Measurements from ENCODE around the gene SHISA9.

SHISA9 gene

DNA sequence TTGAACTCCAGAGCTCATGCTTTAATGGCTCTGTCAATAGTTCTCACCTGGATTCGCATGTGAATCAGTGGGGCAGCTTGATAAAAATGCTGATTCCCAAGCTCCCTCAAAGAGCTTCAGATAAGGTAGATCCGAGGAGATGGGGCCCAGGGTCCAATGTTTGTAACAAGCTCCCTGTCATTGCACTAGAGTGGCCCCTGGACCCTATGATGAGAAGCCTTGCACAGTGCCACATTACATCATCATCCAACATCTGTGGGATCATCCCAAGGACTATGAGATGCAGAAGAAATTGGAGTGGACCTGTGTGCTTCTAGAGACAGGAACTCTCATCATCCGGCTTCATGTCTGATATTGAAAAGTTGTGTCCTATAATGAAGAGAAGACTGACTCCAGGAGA, 340.8 kb downstream of the SHISA9 start:
- no peak for DNase-seq (ENCODE audit: low read depth)
- H3K4me3 ChIP-seq (ENCODE audit: low read depth, low read length) = no peak overlapping the region
- TF ChIP-seq, protein P1, sequence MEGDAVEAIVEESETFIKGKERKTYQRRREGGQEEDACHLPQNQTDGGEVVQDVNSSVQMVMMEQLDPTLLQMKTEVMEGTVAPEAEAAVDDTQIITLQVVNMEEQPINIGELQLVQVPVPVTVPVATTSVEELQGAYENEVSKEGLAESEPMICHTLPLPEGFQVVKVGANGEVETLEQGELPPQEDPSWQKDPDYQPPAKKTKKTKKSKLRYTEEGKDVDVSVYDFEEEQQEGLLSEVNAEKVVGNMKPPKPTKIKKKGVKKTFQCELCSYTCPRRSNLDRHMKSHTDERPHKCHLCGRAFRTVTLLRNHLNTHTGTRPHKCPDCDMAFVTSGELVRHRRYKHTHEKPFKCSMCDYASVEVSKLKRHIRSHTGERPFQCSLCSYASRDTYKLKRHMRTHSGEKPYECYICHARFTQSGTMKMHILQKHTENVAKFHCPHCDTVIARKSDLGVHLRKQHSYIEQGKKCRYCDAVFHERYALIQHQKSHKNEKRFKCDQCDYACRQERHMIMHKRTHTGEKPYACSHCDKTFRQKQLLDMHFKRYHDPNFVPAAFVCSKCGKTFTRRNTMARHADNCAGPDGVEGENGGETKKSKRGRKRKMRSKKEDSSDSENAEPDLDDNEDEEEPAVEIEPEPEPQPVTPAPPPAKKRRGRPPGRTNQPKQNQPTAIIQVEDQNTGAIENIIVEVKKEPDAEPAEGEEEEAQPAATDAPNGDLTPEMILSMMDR (conservative IDR thresholded peaks at IDR 0.05; ENCODE audit: low read depth, low read length) = no peak

DNA sequence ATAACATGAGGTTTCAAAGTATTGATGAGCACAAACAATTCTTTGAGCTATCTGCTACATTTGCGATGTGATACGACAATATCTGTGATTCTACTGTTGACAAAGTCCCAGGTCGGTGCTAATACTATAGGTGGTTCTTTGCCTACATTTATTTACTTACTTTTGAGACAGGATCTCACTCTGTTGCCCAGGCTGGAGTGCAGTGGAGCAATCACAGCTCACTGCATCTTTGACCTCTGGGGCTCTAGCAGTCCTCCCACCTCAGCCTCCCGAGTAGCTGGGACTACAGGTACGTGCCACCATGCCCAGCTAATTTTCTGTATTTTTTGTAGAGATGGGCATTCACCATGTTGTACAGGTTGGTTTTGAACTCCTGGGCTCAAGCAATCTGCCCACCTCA, 343.4 kb downstream of the SHISA9 start:
- DNase-seq (ENCODE audit: low read depth) = no peak
- H3K4me3 ChIP-seq (ENCODE audit: low read depth, low read length) = no peak overlapping the region
- TF ChIP-seq, protein P1 (conservative IDR thresholded peaks at IDR 0.05; ENCODE audit: low read depth, low read length) = no peak

DNA sequence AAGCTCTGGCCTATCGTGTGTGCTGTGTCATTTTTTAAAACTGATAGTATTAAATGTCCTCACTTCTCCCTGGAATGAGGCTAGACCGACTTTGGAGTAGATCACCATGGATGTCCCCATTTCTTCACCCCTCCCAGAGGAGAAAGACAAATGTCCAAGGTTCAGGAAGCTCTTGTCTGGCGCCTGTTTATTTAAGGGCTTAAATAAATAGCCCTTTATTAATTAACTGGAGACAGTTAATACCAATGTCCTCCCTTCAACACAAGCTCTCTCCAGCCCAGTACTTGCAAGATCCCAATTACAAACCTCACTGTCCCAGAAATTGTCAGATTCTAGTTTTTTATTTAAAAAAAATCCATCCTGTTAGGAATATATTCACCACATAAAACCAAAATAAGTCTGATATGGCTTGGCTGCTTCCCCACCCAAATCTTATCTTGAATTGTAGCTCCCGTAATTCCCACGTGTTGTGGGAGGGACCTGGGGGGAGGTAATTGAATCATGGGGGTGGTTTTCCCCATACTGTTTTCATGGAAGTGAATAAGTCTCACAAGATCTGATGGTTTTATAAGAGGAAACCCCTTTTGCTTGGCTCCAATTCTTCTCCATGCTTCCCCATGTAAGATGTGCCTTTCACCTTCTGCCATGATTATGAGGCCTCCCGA, 344.4 kb downstream of the SHISA9 start:
- TF ChIP-seq, protein P1 (conservative IDR thresholded peaks at IDR 0.05; ENCODE audit: low read depth, low read length) = no peak
- H3K4me3 ChIP-seq (ENCODE audit: low read depth, low read length) = no peak overlapping the region
- DNase-seq (ENCODE audit: low read depth) = no peak

DNA sequence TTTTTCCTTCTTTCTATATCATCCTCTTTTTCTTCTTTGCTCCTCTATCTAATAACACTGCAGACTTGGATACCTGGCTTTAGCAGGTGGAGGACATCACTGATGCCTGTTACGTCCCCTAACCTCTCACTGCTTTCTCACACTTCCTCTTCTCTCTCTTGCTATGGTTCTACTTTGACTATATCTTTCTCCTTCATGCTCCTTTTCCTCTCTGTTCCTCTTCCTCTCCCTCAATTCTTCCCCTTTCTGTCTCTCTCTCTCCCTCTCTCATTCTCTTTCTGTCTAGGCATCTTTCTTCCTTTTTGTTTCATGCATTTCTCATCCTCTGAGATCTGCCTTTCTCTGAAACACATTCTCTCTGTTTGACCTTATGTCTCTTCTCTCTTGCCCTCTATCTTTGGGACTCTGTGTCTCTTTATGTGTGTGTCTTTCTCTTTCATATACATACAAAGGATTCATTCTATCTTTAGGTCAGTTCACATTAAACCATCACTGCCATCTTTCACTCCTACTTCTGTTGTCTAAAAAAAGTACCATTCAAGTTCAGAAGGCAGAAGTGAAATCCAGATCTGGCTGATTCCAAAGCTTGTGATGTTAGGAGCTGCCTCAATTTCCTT, 353.7 kb downstream of the SHISA9 start:
- no peak for DNase-seq (ENCODE audit: low read depth)
- TF ChIP-seq, protein P1 (conservative IDR thresholded peaks at IDR 0.05; ENCODE audit: low read depth, low read length) = no peak
- H3K4me3 ChIP-seq (ENCODE audit: low read depth, low read length) = no peak overlapping the region

DNA sequence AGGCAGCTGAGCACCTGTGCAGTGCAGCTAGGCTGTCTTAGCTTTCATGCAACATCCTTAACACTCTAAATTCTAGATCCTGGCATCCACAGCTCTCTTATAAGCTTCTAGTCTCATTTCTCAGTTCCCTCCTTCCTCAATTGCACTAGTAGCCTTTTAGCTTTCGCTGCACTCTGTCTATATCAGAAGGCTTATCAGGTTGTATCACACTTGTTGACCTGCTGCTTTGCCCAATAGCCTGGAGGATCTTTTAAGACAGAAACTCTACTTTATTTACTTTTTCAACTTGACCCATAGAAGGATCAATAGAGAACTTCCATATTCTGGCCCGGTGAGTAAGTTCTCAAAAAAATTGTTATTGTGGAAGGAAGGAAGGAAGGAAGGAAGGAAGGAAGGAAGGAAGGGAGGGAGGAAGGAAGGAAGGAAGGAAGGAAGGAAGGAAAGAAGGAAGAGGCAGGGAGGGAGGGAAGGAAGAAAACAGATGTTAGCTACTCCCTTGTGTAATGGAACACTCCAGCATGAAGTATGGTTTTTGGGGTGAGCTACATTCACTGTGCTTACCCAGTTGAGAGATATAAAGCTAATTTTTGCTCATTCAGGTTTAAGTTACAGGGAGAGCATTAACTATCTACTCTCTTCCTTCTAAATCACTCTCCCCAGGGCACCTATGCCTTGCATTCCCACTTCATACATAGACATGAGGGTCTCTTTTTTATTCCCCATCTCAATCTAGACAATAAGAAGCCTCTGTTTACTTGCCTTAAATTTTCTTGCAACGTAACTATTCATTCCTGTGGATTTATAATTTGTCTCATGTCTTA, 361.1 kb downstream of the SHISA9 start:
- DNase-seq (ENCODE audit: low read depth) = no peak
- no peak overlapping the region for H3K4me3 ChIP-seq (ENCODE audit: low read depth, low read length)
- TF ChIP-seq, protein P1 (conservative IDR thresholded peaks at IDR 0.05; ENCODE audit: low read depth, low read length) = no peak

DNA sequence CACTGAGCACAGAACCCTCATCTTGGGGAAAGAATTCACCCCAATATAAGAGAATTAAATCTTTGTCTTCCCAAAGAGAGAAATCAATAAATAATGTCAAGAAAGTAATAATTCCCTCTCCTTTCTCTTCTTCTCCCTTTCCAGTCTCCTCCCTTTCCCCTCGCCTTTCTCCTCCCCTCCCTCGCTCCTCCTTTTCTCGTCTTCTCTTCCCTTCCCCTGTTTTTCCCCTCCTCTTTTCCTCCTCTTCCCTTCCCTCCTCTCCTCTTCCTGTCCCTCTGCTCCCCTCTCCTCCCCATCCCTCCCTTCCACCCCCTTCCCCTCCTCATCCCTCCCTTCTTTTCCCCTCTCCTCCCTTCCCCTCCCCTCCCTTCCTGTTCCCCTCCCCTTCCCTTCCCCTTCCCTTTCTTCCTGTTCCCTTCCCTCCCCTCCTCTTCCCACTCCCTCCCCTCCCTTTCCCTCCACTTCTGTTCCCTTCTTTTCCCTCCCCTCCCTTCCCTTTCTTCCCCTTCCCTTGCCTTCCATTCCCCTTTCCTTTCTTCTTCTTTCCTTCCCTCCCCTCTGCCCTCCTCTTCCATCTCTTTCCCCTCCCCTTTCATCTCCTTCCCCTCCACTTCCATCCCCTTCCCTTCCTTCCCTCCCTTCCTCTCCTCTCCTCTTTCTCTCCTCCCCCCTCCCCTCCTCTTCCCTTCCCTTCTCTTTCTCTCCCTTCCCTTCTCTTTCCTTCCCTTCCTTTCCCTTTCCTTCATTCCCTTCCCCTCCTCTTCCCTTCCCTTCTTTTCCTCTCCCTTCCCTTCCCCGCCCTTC, 363.6 kb downstream of the SHISA9 start:
- no peak for DNase-seq (ENCODE audit: low read depth)
- TF ChIP-seq, protein P1 (conservative IDR thresholded peaks at IDR 0.05; ENCODE audit: low read depth, low read length) = no peak
- H3K4me3 ChIP-seq (ENCODE audit: low read depth, low read length) = no peak overlapping the region

Measured in choroid plexus epithelial cell (primary cell).